NCI-H2227 (cell line): ENCODE data around the gene MCUB.

Source experiments
- DNase-seq: peaks from one replicate; lab custom pipeline; 2025; ENCODE audit not compliant: unreplicated experiment; lab: John Stamatoyannopoulos, UW

Gene MCUB

DNA sequence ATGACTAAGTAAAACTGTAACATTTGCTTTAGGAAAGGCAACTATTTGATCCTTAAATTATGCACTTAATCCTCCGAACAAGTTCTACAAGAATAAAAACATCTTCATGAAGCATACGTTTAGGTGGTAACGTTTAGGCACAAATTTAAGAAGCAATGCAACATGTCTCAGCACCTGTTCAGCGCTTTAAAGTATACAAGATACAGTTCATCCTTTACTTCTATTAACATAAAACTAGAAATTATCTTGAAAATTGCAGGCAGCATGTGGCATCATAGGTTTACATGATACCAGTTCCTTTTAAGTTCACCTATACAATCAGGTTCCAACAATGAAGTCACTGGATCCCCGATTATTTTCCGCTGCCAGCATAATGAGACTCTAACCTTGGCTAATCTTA, 168.3 kb downstream of the MCUB start:
- no peak for DNase-seq

DNA sequence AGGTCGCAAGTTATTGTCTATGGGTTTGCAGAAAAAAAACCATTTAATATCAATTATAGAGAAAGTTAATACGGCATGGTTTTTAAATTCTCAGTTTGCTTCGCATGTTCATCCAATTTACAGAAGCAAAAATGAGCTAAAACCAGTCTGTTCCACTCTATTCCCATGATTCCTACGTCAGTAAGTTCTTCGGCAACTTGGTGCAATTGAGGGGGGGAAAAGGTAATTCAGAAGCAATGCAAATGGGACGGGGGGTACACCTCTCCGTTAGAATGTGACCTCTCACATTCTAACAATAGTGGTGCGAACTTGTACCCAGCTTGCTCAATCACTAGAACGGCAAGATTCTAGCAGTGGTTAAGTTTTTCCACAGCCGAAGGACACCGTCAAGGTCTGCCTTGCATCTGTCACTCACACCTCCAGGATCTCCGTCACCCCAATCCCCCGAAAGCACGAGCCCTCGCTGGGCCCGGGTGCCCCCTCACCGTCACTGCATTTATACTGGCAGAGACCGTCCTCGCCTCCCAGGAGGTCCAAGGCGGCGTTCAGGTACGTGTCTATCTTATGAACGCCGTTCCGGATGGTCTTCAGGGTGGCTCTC, 169.2 kb downstream of the MCUB start:
- no peak for DNase-seq

DNA sequence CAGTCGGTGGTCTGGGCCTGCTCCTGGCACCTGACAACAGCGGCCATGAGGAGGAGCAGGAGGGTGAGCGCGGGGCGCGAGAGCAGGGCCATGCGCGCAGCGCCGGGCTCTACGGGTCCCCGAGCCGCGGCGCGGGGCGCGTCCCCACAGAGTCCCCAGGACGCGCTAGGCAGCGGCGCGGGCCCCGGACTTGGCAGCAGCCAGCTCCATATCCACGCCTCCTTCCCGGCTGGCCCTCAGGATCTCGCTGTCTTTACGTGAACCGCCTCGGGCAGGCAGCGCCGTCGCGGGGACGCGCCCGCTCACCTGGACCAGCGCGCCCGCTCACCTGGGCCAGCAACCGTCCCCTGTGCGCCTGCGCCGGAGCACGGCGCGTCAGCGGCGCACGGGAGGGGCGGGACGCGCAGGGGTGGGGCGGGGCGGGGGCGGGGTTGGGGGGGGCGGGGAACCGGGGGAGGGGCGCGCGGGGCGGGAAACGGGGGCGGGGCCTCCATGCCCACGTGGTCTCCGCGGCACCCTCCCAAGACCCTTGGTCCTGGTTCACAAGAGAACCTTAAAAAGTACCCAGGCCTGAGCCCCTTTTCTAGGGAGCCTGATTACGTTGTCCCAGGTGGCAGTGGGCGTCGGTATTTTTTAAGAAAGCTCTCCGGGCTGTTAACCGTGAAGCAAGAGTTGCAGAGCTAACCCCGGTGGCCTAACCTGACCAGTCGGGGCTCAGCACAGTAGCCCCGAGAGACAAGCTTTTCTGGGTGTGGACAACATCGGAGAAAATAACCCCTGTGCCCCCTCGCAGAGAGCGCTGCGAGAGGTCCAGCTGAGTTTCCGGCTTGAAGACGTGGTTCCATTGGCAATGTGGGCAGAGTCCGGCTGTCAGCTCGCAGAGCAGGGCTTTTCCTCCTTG, 169.9 kb downstream of the MCUB start, which contains the start of gene PLA2G12A:
Gene PLA2G12A (minus strand): TSS at position 353 of the 901 bp plus-strand sequence. CDS start 261 bp downstream, at position 92.
- peak; percentile 80 for DNase-seq

DNA sequence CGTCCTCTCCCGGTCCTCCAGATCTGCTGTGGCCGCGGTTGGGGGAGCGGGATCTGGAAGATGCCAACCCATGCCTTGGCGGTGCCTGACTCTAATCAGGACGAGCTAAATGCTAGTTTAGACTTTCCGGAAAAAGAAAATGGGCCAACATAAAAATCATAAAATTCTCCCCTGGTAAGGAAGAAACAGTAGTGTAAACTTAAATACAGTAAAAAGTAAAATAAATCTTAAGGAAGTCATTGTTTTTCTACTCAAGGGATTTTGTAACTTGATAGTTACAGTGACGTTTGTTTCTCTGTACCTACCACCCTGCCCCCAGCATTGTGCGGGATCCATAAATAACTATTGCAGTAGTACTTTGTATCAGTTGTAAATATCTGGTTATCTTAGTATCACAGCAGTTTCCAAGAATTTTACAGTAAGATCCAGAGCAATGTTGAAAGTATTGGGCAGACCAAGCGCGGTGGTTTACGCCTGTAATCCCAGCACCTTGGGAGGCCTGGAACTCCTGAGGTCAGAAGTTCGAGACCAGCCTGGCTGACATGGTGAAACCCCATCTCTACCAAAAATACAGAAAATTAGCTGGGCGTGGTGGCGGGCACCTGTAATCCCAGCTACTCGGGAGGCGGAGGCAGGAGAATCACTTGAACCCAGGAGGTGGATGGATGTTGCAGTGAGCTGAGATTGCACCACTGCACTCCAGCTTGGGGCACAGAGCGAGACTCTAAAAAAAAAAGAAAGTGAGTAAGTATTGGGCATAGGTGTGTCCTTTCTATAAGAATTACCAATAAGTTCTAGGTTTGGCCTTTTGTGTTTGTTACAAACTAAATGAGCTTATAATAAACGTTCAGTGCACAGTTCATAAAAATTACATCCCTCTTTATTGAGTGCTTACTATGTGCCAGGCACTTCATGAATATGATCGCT, 170.8 kb downstream of the MCUB start:
- no peak for DNase-seq

DNA sequence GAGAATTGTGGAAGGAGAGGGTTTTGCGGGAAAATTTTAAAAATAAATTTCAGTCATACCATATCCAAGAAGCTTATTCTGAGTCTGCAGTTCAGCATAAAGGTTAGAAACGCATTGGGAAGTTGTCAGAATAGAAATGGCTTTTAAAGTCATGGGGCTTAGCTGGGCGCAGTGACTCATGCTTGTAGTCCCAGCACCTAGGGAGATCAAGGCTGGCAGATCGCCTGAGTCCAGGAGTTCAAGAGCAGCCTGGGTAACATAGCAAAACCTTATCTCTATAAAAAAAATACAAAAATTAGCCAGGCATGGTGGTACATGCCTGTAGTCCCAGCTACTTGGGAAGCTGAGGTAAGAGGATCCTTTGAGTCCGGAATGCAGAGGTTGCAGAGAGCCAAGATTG, 173.7 kb downstream of the MCUB start:
- DNase-seq: no peak

DNA sequence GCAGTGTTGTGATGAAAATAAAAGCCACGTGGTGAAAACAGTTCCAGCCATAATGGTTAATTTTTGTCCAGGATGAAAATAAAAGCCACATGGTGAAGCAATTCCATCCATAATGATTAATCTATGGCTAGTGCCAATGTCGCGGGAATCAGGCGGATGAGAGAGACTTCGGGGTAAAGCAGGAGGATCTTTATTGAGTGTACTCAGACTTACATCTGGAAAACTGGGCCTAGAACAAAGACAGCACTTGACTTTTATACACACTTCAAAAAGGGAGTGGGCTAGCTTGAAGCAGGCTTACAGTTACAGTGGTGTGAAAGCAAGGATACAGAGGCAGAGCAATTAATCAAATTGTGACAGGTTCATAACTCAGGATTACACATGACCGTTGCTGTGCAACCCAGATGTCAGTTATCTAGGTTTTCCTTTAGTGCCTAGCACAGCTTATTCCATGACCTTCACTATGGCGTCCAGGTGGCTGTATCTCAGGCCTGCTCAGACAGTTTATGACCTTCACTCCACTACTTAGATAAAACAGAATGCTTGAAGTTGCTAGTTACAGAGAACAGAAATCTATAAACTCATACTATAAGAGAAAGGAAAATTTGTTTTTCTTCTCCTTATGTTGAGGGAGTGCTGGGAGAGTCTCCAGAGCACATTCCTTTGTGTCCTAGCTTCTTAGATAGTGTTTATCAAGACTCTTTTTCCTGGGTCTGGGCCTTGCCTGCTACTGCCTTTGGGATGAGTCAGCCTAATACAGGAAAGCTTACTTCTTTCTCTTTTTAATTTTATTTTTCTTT, 175.7 kb downstream of the MCUB start:
- no peak for DNase-seq
